ENCODE measurements around the gene CST8.

GRCh38 chr20:23514848-23515247 lies 23.9 kb downstream of the CST8 start:
- TF ChIP-seq CTCF (IDR thresholded peaks at IDR 0.05) = no peak
- no peak for TF ChIP-seq NR3C1 (IDR thresholded peaks at IDR 0.05)
- no peak for TF ChIP-seq MAZ (IDR thresholded peaks at IDR 0.05; ENCODE audit: borderline replicate concordance, low read depth, low read length)
- no peak for TF ChIP-seq POLR2A (IDR thresholded peaks at IDR 0.05; ENCODE audit: low read length)
- no peak for TF ChIP-seq HDAC2 (IDR thresholded peaks at IDR 0.05)
- no peak for TF ChIP-seq EP300 (IDR thresholded peaks at IDR 0.05)
- no peak for TF ChIP-seq ESRRA (IDR thresholded peaks at IDR 0.05; ENCODE audit: borderline replicate concordance, low read length)
- no peak for TF ChIP-seq ELK1 (IDR thresholded peaks at IDR 0.05; ENCODE audit: low read depth, low read length)
- no peak for TF ChIP-seq RARB (CRISPR knock-in tag; IDR thresholded peaks at IDR 0.05)
- TF ChIP-seq HOXB13 (CRISPR knock-in tag; IDR thresholded peaks at IDR 0.05; ENCODE audit: low read depth) = no peak
- no peak for TF ChIP-seq REST (IDR thresholded peaks at IDR 0.05)
- TF ChIP-seq CBX8 (IDR thresholded peaks at IDR 0.05) = no peak
- TF ChIP-seq CHD4 (IDR thresholded peaks at IDR 0.05; ENCODE audit: borderline replicate concordance) = no peak

Data from A549 (cell line).